NCI-H1417 (cell line): ENCODE data around the gene ZDHHC24.

Experiments
- DNase-seq, 3 experiments: peaks; one replicate each; lab custom pipeline; 2025; lab: John Stamatoyannopoulos, UW

ZDHHC24 gene

DNA sequence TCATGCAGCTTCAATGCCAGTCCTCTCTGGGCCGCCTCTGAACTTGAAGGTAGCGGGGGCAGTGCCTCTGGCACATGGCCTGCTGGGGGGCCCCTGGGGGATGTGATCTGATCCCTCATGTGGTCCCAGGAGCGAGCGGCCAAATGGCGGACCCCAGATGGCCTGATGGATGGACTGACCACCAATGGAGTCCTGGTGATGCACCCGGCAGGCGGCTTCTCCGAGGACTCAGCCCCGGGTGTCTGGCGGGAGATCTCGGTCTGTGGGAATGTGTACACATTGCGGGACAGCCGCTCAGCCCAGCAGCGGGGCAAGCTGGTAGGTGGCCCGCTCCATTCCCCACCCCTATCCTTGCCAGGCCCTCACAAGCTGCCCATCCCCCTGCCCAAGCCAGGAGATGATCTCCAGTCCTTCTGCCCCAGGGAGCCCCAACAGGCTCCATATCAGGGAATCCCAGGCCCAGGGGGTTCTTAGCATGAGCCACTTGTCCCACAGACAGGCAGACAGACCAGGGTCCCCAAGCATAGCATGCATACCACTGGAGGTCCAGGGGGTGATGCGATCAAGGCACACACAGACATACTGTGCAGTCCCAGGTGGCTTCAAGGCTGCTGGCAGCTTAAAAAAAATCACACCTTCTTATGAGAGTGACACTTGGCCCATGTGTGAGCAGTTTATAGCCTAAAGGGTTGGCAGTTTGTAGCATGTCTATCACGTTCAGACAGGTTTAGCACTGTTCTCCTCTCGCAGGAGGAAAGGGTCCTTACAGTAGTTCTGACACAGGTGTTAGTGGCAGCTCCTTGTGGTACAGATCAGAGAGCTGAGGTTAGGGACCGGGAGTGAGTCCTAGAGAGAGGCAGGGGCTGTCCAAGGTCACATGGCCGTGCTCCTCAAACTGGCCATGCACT is 72.0 kb downstream of the ZDHHC24 start:
- DNase-seq, result no peak

DNA sequence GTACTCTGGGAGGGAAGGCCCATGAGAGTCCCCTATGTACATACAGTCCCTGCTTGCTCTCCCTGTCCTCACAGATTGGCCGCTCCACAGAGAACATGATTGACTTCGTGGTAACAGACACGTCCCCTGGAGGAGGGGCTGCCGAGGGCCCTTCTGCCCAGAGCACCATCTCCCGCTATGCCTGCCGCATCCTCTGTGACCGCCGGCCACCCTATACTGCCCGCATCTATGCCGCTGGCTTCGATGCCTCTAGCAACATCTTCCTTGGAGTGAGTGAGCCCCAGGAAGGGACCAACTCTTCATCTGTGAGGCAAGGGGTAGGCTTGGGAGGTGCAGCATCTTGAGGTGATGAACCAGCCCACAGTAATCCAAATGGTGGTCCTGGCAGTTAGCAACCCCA is 72.7 kb downstream of the ZDHHC24 start:
- no peak for DNase-seq

DNA sequence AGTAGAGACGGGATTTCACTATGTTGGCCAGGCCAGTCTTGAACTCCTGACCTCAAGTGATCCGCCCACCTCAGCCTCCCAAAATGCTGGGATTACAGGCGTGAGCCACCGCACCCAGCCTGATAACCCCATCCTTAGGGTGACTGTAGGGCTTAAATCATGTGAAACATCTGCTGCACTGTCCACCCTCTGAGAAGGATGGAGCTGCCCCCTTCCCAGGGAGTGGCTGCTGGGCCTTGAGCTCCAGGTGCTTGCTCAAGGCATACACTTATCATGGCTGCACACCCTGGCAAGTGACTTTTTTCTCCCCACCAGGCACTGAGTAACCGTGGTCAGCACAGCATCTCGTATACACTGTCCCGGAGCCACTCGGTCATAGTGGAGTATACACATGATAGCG is 73.8 kb downstream of the ZDHHC24 start:
- DNase-seq, result no peak

DNA sequence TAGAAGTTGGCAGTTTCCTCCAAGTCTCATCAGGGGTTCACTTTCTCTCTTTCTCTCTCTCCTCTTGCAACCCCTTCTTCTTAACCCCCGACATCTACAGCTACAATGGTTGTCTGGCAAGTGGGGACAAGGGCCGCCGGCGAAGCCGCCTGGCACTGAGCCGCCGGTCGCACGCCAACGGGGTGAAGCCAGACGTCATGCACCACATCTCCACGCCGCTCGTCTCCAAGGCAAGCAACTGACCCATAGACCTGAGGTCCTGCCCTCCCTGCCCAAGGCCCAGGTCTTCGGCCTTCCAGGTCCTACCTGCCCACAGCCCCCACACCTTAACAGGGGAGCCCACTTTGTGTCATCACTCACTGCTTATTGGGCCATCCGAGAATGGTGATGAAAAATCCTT is 74.7 kb downstream of the ZDHHC24 start:
- DNase-seq, result no peak
